HG02970 (cell line): ENCODE results near the gene CYS1.

Source experiments
- ATAC-seq: cut with Tn5 transposase; IDR thresholded peaks from one replicate; pipeline ENCODE4 v1.9.1; 2021; ENCODE audit warnings: mild to moderate bottlenecking, moderate library complexity, moderate number of reproducible peaks; ENCODE audit not compliant: unreplicated experiment, low FRiP score

The CYS1 gene

DNA sequence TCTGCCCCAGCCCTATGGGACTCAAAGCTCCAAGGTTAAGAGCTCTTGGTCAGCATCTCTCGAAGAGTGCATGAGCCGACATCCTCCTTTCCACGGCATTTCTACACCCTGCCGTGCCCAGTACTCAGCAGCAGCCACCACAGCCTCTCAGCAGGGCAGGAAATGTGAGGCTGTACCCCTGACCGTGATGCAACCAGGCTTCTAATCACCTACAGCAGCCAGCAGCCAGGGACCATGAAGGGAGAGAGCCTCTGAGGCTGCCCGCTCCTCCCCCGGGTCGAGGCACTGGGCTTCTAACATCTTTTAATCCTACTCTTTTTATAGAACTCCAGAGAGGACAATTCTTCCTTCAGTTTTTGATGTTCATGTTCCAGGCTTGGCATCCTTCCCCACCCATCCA lies 6.5 kb downstream of the CYS1 start:
- ATAC-seq = no peak

- ATAC-seq = no peak
Observed at GRCh38 chr2:10072656-10073480, 7.3 kb downstream of the CYS1 start.

GRCh38 chr2:10071595-10071994 lies 8.6 kb downstream of the CYS1 start:
- no peak for ATAC-seq

DNA sequence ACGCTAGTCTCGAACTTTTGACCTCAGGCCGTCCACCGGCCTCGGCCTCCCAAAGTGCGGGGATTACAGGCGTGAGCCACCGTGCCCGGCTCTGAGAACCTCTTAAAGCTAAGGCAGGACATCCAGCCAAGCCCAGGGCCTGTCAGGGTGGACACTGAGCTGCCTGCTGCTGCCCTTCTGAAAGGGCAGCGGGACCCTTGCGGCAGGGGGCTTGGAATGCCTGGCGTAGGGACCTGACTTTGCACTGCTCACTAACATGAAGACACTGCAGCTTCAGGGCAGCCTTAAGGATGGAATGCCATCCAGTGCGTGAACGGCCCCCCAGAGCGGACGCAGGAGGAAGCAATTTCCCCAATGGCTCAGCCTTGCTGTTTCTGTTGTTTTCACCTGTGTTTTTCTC lies 9.0 kb downstream of the CYS1 start:
- no peak for ATAC-seq

DNA sequence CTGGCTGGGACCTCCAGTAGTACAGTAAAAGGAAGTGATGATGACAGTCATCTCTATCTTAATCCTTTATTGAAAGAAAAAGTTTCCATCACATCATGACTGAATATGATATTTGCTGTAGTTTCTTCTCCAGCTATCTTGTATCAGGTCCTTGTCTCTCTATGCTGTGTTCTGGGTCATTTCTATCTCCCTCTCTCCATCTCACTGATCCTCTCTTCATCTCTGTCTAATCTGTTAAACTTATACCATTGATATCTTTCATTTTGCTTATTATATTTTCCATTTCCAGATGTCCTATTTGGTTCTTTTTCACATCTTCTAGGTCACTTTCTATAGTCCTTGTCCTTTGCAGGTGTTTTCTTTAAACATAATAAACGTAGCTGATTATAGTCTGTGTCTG lies 12.3 kb downstream of the CYS1 start:
- ATAC-seq = no peak

- no peak for ATAC-seq
Observed at GRCh38 chr2:10067330-10067729, 12.9 kb downstream of the CYS1 start.

DNA sequence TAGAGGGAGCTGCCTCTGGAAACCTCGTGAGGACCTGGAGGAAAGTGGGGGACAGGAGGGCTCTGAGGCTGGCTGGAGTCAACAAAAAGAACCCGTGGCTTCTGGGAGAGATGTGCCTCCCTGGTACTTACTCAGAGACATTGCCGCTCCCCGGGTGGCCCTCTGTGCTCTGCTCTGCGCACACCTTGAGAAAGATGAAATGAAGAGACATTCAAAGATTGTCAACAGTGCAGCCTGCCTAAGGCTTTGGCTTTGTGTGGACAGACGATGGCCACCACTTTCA lies 14.5 kb downstream of the CYS1 start:
- ATAC-seq = no peak

DNA sequence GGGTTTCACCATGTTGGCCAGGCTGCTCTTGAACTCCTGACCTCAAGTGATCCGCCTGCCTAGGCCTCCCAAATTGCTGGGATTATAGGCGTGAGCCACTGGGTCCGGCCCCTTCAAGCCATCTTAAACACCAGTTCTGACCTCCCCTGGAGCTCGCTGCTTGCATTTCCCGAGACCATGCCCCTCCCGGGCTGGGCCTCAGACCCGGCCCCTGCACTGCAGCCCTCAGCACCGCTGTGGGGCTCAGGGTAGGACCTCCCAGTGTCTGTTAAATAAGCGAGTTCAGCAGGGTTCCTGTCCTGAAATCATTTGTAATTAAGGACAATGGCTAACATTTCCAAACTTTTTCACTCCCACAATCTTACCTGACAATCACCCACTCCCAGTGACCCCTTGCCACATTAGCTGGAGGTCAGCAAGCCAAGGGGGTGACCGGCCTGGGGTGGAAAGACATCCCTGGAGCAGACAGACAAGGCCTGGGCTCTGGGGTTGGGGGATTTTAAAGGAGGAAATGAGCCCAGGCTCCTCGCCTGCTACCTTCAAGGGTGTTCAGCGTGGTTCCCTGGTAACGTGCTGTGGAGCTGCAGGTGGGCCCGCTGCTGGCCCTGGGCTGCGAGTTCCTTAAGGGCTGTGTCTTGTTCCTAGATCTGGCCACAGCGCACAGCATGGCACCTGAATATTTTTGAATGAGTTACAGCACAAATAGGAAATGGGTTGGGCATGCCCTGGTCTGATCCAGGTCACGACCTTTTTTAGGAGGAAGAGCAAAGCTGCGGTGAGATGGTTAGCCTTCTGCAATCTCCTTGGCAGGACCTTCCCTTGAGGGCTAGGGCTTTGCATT lies 15.1 kb downstream of the CYS1 start:
- no peak for ATAC-seq

- ATAC-seq = no peak
Observed at GRCh38 chr2:10063566-10063965, 16.6 kb downstream of the CYS1 start.

DNA sequence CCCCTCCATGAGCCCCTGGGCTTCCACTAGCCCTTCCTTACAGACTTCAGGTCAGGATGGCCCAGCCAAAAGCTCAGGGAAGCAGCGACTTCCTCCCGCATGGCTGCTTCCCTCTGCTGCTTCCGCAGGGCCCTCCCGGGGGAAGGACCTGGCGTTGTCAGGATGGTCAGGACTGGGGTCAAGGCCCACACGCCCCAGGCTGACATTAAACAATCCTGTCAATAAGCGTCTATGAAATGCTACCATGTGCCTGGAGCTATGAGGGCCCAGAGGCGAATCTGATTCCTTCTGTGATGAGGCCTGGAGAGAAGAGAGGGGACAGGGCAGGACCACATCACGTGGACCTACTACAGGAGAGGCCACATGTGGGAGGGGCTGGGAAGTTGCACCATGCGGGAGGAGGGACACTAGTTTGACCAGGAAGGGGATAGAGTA lies 17.3 kb downstream of the CYS1 start:
- ATAC-seq = no peak

GRCh38 chr2:10061221-10061925 lies 18.8 kb downstream of the CYS1 start:
- no peak for ATAC-seq

DNA sequence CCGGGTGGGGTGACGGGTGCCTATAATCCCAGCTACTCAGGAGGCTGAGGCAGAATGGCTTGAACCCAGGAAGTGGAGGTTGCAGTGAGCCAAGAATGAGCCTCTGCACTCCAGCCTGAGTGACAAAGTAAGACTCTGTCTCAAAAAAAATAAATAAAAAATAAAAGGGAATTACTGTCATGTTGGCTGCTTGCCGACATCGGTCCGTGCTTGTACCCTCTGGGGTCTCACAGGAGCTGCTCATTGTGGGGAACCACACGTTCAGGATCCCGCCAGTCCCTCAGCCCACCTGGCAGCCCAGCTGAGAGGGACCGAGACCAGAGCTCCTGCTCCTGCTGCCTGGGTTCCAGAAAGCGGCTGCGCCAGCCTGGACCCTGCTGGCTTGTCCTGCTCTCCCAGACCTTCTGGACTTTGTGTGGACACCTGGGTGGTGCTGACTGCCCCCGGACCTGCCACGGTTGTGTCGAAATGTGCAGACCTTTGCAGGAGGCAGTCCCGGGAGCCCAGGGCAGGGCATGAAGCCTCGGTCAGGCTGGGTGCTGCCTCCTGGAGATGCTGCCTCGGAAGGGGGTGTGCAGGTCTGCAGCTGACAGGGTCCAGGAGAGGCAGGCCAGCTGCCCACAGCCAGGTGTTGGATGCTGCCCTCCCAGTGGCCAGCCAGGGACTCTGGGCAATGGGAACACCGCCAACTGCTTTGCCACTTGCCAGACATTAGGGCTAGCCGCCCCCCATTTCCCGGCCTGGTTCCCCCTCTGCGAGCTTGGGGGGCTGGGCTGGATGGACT lies 20.5 kb downstream of the CYS1 start:
- ATAC-seq = no peak

- ATAC-seq = no peak
Observed at GRCh38 chr2:10059016-10059351, 21.2 kb downstream of the CYS1 start.

DNA sequence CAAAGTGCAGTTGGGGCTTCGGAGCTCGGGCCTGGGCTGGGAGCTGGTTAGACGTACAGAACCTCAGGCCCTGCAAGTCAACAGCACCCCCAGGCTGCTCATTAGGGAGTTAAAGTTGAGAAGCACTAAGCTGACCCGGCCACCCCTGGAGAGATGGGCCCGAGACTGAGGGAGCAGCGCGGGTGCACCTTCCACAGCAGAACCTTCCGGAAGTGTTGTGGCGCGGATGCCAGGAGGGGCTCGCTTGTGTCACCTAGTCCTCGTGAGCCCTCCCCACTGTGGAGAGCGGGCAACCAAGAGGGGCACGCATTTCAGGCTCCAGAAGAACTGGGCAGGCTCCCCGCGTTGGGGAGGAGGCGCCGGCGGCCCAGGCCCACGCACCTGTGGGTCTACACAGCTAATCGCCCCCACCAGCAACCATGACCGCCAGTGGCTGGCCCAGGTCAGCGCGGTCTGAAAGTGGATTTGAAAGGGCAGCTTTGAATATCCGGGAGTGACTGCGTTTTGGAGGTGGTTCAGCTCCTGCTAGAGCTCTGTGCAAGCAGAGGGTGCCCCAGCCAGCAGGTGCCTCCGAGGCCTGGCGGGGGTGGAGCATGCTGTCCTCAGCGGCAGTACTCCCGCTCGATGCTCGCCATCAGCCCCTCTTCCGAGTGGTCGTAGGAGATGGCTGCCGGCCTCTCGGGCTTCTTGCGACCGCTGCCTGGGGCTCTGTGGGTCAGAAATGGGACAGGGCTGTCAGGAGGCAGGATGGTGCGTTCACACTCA lies 21.8 kb downstream of the CYS1 start:
- no peak for ATAC-seq

- no peak for ATAC-seq
Observed at GRCh38 chr2:10057231-10058107, 22.7 kb downstream of the CYS1 start.

- no peak for ATAC-seq
Observed at GRCh38 chr2:10056439-10056838, 23.8 kb downstream of the CYS1 start.

- no peak for ATAC-seq
Observed at GRCh38 chr2:10054976-10055375, 25.2 kb downstream of the CYS1 start.

DNA sequence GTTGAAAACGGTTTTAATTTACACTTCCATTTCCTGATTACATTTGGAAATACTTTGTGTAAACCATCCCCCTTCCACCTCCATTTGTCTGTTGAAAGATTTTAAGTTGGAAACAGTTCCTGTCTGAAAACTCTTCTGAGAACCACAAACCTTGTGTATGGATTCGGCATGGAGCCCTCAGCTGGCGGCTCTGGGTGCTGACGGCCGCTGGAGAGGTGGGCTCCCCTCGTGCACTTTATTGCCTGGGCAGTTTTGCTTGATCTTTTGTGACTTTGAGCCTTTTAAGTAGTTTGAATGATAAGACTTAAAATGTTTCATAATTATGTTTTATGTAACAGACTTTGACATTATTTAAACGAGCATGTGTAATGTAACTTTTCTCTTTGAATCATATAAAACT lies 25.8 kb downstream of the CYS1 start:
- no peak for ATAC-seq

GRCh38 chr2:10053351-10053750 lies 26.9 kb downstream of the CYS1 start:
- no peak for ATAC-seq
